Motor neuron (in vitro differentiated cells): Measurements from ENCODE around the gene NRF1. TPM values are rescaled to one million over a fixed set of nuclear protein-coding genes. Genes with fewer than 3 reads are reported as not detected.

ENCODE experiments used
- ATAC-seq, 8 experiments: fragments of 200-7000 bp; cut with Tn5 transposase; replicated peaks in 6 of 8; 2 replicates each; pipeline ENCODE4 v1.8.0; 2021; ENCODE audit warnings: mild to moderate bottlenecking in 8 of 8, moderate library complexity in 8 of 8
- H3K27ac ChIP-seq, 2 donors: fragments of 250-450 bp; sonication (Bioruptor Pico); 2 replicates each; pipeline ENCODE4 v1.9.0; 2021; ENCODE audit warnings: antibody characterized with exemption in 2 of 2, mild to moderate bottlenecking in 2 of 2, moderate library complexity in 1 of 2
- H3K4me1 ChIP-seq, 2 donors: fragments of 250-450 bp; sonication (Bioruptor Pico); replicated peaks in 1 of 2; 2 replicates each; pipeline ENCODE4 v1.6.1; 2021; ENCODE audit warnings: antibody characterized with exemption in 2 of 2, mild to moderate bottlenecking in 2 of 2, moderate library complexity in 1 of 2
- H3K4me3 ChIP-seq, 5 donors: fragments of 250-450 bp; sonication (Bioruptor Pico); 2 replicates each; pipeline ENCODE4 v1.9.0; 2021; ENCODE audit warnings: antibody characterized with exemption in 5 of 5, mild to moderate bottlenecking in 5 of 5, moderate library complexity in 4 of 5
- WGBS, 10 experiments: fragments of 450-650 bp; shearing (Covaris generic); methylation state at CpG; one replicate each; pipeline ENCODE4 v1.0.0; 2022; 5-methylcytosine and 5-hydroxymethylcytosine counted together
- in situ Hi-C, 9 experiments: fragments of 400-800 bp; cut with MboI; loops; one replicate each; pipeline ENCODE4 v1.15.0; 2021; ENCODE audit warnings: low sequenced_read_pairs in 9 of 9, low pct_unique_long_range_greater_than_20kb in 2 of 9; ENCODE audit not compliant: unreplicated experiment in 9 of 9
- total RNA-seq, 8 experiments: library from RNA; unstranded; fragments of 300-600 nt; gene quantifications; 2 replicates each; pipeline versions ENCODE4 v1.2.3 to v1.2.4, GENCODE V29; 2022

The NRF1 gene
- total RNA-seq, 8 experiments from 2014 or later, result 7.1 to 24.4 (median 11.5) TPM

- Histone ChIP-seq H3K4me3 (no peak overlapping the region), H3K27ac (no peak overlapping the region), H3K4me1 (no peaks in the 10 kb centered on the region)
- in situ Hi-C loops, result no loop called here
- peak in 2 of 8 experiments; percentile 42 to 71 for ATAC-seq
- 60 to 100% (median 92%) methylated on average over 1 to 5 of the region's 7 CpGs; no CpG with 5 or more reads in 2 of the 10 experiments for WGBS, 10 experiments
Measured at GRCh38 chr7:129764247-129765084, 152.9 kb downstream of the NRF1 start.

- 60 to 100% (median 60%) methylated on average over 1 of the region's 3 CpGs; no CpG with 5 or more reads in 7 of the 10 experiments for WGBS, 10 experiments
- no peak overlapping the region for H3K4me3 ChIP-seq
- no peak for ATAC-seq
- no peak overlapping the region for H3K27ac ChIP-seq
- no peaks in the 10 kb centered on the region for H3K4me1 ChIP-seq
- in situ Hi-C loops, result no loop called here
Measured at GRCh38 chr7:129765352-129765751, 153.8 kb downstream of the NRF1 start.

- in situ Hi-C loops, result no loop called here
- 71 to 95% (median 88%) methylated on average over 3 to 8 of the region's 12 CpGs; no CpG with 5 or more reads in 5 of the 10 experiments for WGBS, 10 experiments
- peak in 2 of 8 experiments; percentile 24 to 63 for ATAC-seq
- Histone ChIP-seq H3K27ac (no peak overlapping the region), H3K4me1 (no peaks in the 10 kb centered on the region), H3K4me3 (no peak overlapping the region)
Measured at GRCh38 chr7:129767120-129768015, 155.8 kb downstream of the NRF1 start.

- 77 to 100% (median 80%) methylated on average over 1 to 3 of the region's 17 CpGs; no CpG with 5 or more reads in 7 of the 10 experiments for WGBS, 10 experiments
- in situ Hi-C loops, result no loop called here
Measured at GRCh38 chr7:129768614-129769399, 157.3 kb downstream of the NRF1 start.

GRCh38 chr7:129769400-129769774 is 157.9 kb downstream of the NRF1 start:
- peak in 2 of 8 experiments; percentile 3 for ATAC-seq
- H3K27ac ChIP-seq, result peak overlapping the region in 1 of 2 donors; percentile 6
- H3K4me3 ChIP-seq, result no peak overlapping the region
- no peaks in the 10 kb centered on the region for H3K4me1 ChIP-seq
- in situ Hi-C loops, result no loop called here
- 40% methylated on average over 1 of the region's 9 CpGs; no CpG with 5 or more reads in 9 of the 10 experiments for WGBS, 10 experiments

More at GRCh38 chr7:129768614-129769399, 157.3 kb downstream of the NRF1 start:
- Histone ChIP-seq H3K27ac (peak overlapping the region; percentile 6 to 39), H3K4me1 (no peaks in the 10 kb centered on the region), H3K4me3 (no peak overlapping the region)
- peak in 3 of 8 experiments; percentile 12 to 24 (median 20) for ATAC-seq

- 73 to 80% methylated on average over 2 to 6 of the region's 21 CpGs; no CpG with 5 or more reads in 8 of the 10 experiments for WGBS, 10 experiments
- no peak for ATAC-seq
- H3K4me3 ChIP-seq, result no peak overlapping the region
- in situ Hi-C loops, result no loop called here
- no peaks in the 10 kb centered on the region for H3K4me1 ChIP-seq
- H3K27ac ChIP-seq, result no peak overlapping the region
Measured at GRCh38 chr7:129769866-129770808, 158.6 kb downstream of the NRF1 start.

- Histone ChIP-seq H3K4me1 (peaks cover 0 to 4% of the 10 kb centered on the region in 2 donors), H3K27ac (no peak overlapping the region), H3K4me3 (no peak overlapping the region)
- in situ Hi-C loops, result no loop called here
- no peak for ATAC-seq
- WGBS, 10 experiments, result 40 to 100% (median 80%) methylated on average over 1 to 5 of the region's 19 CpGs; no CpG with 5 or more reads in 5 of the 10 experiments
Measured at GRCh38 chr7:129771201-129771927, 159.8 kb downstream of the NRF1 start.

GRCh38 chr7:129771928-129772479 is 160.5 kb downstream of the NRF1 start:
- no peak overlapping the region for H3K4me3 ChIP-seq

GRCh38 chr7:129772646-129773280 is 161.2 kb downstream of the NRF1 start:
- Histone ChIP-seq H3K4me3 (no peak overlapping the region), H3K27ac (no peak overlapping the region), H3K4me1 (peaks cover 0 to 4% of the 10 kb centered on the region in 2 donors)
- 100% methylated on average over 1 to 2 of the region's 15 CpGs; no CpG with 5 or more reads in 7 of the 10 experiments for WGBS, 10 experiments
- ATAC-seq, result no peak
- in situ Hi-C loops, result no loop called here

More at GRCh38 chr7:129771928-129772479, 160.5 kb downstream of the NRF1 start:
- in situ Hi-C loops, result no loop called here
- peak in 1 of 8 experiments; percentile 54 for ATAC-seq
- 40 to 44% (median 43%) methylated on average over 1 to 8 of the region's 18 CpGs; no CpG with 5 or more reads in 7 of the 10 experiments for WGBS, 10 experiments
- Histone ChIP-seq H3K27ac (no peak overlapping the region), H3K4me1 (peaks cover 0 to 4% of the 10 kb centered on the region in 2 donors)

- 71 to 87% methylated on average over 1 to 4 of the region's 5 CpGs; no CpG with 5 or more reads in 8 of the 10 experiments for WGBS, 10 experiments
- ATAC-seq, result no peak
- H3K27ac ChIP-seq, result no peak overlapping the region
- in situ Hi-C loops, result no loop called here
- H3K4me1 ChIP-seq, result peaks cover 0 to 4% of the 10 kb centered on the region in 2 donors
- no peak overlapping the region for H3K4me3 ChIP-seq
Measured at GRCh38 chr7:129773328-129773731, 161.8 kb downstream of the NRF1 start.
